Measurements from ENCODE around the gene RARRES2.
"Not testable (repeated sequence)": the region's sequence is repeated elsewhere in the genome, so short reads cannot be mapped to it uniquely, and the experiment has no call there.

The RARRES2 gene

GRCh38 chr7:150341263-150342120 is at the start of gene RARRES2:
Gene RARRES2, minus strand, starts transcription at chr7:150341629. Its CDS starts 1,020 bp downstream, at chr7:150340609.
- DNase-seq (ENCODE audit: insufficient read length, low spot score) (no peak), FAIRE-seq (no peak)
- TF ChIP-seq, protein P1, sequence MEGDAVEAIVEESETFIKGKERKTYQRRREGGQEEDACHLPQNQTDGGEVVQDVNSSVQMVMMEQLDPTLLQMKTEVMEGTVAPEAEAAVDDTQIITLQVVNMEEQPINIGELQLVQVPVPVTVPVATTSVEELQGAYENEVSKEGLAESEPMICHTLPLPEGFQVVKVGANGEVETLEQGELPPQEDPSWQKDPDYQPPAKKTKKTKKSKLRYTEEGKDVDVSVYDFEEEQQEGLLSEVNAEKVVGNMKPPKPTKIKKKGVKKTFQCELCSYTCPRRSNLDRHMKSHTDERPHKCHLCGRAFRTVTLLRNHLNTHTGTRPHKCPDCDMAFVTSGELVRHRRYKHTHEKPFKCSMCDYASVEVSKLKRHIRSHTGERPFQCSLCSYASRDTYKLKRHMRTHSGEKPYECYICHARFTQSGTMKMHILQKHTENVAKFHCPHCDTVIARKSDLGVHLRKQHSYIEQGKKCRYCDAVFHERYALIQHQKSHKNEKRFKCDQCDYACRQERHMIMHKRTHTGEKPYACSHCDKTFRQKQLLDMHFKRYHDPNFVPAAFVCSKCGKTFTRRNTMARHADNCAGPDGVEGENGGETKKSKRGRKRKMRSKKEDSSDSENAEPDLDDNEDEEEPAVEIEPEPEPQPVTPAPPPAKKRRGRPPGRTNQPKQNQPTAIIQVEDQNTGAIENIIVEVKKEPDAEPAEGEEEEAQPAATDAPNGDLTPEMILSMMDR (IDR thresholded peaks at IDR 0.05; ENCODE audit: insufficient read depth, missing control alignments) = no peak

DNA sequence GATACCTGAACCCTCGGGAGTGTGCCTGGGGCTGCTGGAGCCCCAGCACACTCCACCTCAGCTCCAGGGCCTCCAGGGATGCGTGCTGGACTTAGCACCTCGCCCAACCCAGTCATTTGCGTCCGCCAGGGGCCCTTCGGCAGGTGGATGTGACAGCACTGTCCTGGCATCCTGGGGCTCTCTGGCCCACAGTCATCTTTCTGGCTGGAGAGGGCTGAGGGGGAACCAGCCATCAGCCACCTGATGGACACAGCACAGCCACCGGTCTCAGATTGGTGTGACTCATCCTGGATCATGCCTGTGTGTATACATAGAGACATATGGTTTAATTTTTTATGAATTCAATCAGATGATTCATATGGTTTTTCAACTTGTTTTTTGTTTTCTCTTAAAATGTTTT is 48.8 kb upstream of the RARRES2 start:
- FAIRE-seq = no peak
- no peak for DNase-seq (ENCODE audit: insufficient read length, low spot score)
- TF ChIP-seq, protein P1 (IDR thresholded peaks at IDR 0.05; ENCODE audit: insufficient read depth, missing control alignments) = no peak

DNA sequence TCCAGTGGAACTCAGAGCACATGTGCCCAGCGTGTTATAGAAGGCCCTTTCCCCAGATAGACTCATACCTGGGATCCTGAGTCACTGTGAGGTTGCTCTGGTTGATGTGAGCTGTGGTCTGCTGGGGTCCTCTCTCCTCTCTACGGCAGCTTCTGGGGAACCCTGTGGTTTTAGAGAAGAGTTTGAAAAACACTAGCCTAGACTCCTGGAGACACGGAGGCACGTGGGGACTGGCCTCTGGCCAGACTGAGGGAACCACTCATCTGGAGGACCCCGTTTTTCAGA is 48.0 kb upstream of the RARRES2 start:
- DNase-seq (ENCODE audit: insufficient read length, low spot score) (no peak), FAIRE-seq (no peak)
- TF ChIP-seq, protein P1 (IDR thresholded peaks at IDR 0.05; ENCODE audit: insufficient read depth, missing control alignments) = no peak

DNA sequence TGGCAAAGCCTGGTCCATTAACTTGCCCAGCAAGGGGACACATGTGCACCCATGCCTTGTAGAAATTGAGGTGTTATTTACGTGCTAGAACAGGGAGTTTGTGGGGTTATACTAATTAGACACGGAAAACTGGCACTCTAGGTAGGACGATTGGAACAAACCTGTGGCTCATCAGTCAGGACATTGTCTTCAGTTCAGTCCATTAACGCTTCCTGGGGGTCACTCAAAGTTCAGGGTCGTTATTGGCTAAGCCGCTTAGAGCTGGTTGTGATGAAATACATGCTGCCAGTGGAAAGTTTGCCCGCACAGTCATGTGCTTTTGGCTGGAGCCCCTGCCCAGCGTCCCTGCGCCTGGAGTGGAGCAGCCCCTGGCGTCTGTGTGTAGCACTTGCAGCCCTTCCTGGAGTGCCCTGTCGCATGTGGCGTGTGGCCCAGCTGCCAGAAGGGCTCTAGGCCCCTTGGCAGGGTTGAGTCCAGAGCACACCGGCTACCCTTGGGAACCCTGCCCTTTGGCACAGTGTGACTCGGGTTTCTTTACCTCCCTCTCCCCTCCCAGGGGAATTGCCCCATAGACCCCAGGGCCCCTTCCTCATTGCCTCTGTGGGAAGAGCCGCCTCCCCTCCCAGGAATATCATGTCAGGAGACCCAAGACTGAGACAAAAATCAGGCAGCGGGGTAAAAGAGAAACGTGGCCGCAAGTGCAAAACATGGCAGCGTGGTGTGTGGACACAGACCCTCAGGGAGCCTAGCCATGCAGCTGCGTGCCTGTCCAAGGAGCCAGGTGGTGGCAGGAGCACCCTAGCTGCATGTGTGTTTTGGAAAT is 47.5 kb upstream of the RARRES2 start:
- TF ChIP-seq, protein P1 (IDR thresholded peaks at IDR 0.05; ENCODE audit: insufficient read depth, missing control alignments) = peak; percentile 86
- FAIRE-seq = no peak
- DNase-seq (ENCODE audit: insufficient read length, low spot score) = no peak

DNA sequence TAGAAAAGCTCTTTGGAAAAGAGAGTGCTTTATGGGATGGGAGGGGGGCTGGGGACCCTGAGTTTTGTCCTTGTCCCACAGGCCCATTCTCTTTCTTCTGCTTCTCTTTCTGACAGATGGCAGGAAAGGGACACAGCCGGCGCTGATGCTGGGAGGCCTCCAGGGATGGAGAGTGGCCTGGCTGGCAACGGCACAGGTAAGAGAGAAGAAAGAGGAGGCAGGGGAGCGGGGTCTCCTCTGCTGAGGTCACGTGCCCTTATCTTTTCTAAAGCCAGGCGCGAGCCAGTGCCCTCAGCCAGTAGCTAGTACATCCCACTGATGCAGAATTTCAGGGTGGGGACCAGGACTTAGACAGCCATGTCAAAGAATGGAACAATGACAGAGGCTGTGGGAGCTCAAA is 46.9 kb upstream of the RARRES2 start:
- TF ChIP-seq, protein P1 (IDR thresholded peaks at IDR 0.05; ENCODE audit: insufficient read depth, missing control alignments) = no peak
- FAIRE-seq (no peak), DNase-seq (ENCODE audit: insufficient read length, low spot score) (no peak)

DNA sequence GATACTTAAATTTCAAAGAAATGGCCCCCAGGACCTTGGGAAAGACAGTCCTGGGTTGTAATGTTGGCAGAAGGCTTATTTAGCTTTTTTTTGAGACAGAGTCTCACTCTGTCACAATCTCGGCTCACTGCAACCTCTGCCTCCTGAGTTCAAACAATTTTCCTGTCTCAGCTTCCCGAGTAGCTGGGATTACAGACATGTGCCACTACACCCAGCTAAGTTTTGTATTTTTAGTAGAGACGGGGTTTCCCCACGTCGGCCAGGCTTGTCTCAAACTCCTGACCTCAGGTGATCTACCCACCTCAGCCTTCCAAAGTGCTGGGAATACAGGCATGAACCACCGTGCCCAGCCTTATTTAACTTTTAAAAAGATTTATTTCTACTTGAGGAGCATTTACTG is 44.5 kb upstream of the RARRES2 start:
- FAIRE-seq; DNase-seq (ENCODE audit: insufficient read length, low spot score): not testable (repeated sequence)

DNA sequence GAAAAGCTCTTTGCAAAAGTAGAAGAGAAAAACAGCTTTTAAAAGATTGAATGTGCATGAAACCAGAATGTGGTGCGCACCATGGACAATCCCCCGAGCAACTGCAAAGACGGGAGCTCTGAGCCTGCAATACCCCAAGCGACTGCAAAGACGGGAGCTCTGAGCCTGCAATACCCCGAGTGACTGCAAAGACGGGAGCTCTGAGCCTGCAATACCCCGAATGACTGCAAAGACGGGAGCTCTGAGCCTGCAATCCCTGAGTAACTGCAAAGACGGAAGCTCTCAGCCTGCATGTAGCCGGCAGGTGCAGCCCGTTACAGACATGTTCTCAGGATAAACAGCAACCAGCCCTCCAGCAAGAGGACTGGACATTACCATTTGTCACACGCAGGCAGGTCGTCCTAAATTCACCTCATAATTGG is 43.9 kb upstream of the RARRES2 start:
- FAIRE-seq (no peak), DNase-seq (ENCODE audit: insufficient read length, low spot score) (no peak)
- TF ChIP-seq, protein P1 (IDR thresholded peaks at IDR 0.05; ENCODE audit: insufficient read depth, missing control alignments) = no peak

Measured in D721Med (cell line).